Muscle layer of duodenum (tissue), 2 donors: ENCODE results near the gene MAST3.
"Not testable (repeated sequence)": the region's sequence is repeated elsewhere in the genome, so short reads cannot be mapped to it uniquely, and the experiment has no call there.

Experiments
- H3K27ac ChIP-seq: one replicate; pipeline ENCODE4 v1.7.0; 2013; ENCODE audit warnings: mild to moderate bottlenecking, low read length
- H3K27me3 ChIP-seq: one replicate; pipeline ENCODE4 v1.7.0; 2013; ENCODE audit warnings: low read depth, mild to moderate bottlenecking, control low read depth, low read length
- H3K36me3 ChIP-seq, 2 donors: one replicate each; pipeline ENCODE4 v1.7.0; 2013; ENCODE audit warnings: low read length in 2 of 2, control low read depth in 1 of 2, mild to moderate bottlenecking in 1 of 2; ENCODE audit not compliant: insufficient read depth in 2 of 2, control insufficient read depth in 1 of 2
- H3K4me1 ChIP-seq, 2 donors: one replicate each; pipeline ENCODE4 v1.7.0; 2013; ENCODE audit warnings: low read length in 2 of 2, mild to moderate bottlenecking in 2 of 2, control low read depth in 1 of 2, moderate library complexity in 1 of 2; ENCODE audit not compliant: insufficient read depth in 2 of 2, control insufficient read depth in 1 of 2
- H3K4me3 ChIP-seq, 2 donors: one replicate each; pipeline ENCODE4 v1.7.0; 2013; ENCODE audit warnings: low read length in 2 of 2, low read depth in 1 of 2, mild to moderate bottlenecking in 1 of 2
- H3K9me3 ChIP-seq, 2 donors: one replicate each; pipeline ENCODE4 v1.7.0; 2013; ENCODE audit warnings: low read length in 2 of 2, control low read depth in 1 of 2, mild to moderate bottlenecking in 1 of 2; ENCODE audit not compliant: control insufficient read depth in 1 of 2
- donor health status: healthy.

The MAST3 gene

DNA sequence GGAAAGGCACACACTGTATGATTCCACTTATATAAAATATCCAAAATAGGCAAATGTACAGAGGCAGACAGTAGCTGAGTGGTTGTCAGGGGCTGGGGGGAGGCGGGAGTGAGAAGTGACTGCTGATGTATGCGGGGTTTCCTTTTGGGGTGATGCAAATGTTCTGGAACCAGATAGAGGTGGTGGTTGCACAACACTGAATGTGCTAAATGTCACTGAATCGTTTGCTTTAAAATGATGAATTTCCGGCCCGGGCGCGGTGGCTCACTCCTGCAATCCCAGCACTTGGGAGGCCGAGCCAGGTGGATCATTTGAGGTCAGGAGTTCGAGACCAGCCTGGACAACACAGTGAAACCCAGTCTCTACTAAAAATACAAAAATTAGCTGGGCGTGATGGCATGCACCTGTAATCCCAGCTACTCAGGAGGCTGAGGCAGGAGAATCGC is 8.5 kb upstream of the MAST3 start:
- H3K4me1 ChIP-seq, H3K36me3 ChIP-seq, H3K4me3 ChIP-seq, H3K27me3 ChIP-seq, H3K9me3 ChIP-seq: not testable (repeated sequence)
- peak overlapping the region; percentile 39 for H3K27ac ChIP-seq

DNA sequence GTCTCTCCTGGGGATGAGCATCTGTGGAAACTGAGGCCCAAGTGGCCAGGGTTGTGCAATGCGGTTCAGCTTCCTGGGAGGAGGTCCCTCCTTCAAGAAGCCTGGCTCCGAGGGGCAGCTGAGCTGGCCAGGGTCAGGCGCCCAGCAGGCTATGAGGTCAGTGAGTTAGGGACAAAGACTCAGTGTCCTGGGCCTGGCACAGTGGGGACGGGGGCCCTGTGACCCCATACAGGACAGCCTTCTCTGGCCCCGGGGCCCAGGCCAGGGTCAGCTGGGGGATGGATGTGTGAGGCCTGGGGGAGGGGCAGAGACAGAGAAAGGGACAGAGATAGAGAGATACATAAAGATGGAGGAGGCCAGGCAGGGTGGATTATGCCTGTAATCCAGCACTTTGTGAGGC is 7.9 kb upstream of the MAST3 start:
- Histone ChIP-seq H3K27ac (peak overlapping the region; percentile 39), H3K9me3 (no peaks in the 10 kb centered on the region), H3K27me3 (no peaks in the 10 kb centered on the region), H3K4me1 (no peaks in the 10 kb centered on the region), H3K36me3 (no peaks in the 10 kb centered on the region), H3K4me3 (no peak overlapping the region)

DNA sequence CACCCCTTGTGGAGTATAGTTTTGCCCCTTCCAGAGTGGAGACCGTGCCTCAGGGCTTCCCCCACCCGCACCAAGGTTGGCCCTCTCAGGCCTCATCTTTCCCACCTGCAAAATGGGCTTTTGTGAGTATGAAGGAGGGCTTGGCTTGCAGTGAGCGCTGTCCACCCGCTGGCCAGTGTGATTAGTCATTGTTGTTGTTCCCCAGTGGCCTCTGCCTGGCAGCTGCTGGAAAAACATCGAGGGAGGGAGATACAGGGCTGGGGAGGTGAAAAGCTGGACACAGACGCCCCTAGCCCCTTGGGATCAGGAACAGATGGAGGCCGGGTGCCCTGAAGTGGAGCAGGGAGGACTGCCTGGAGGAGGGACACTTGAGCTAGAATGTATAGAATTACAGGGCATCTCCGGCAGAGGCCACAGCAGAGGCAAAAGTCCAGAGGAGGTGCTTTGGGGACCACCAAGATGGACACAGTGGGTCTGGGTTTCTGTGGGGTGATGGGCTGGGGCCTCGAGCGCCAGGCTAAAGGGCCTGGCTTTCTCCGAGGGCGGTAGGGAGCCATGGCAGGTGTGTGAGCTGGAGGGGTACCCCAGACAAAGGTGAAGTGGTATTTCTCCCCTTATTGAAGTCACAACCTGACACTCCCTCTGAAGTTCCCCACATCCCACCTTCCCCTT is 6.9 kb upstream of the MAST3 start:
- Histone ChIP-seq H3K4me1 (no peaks in the 10 kb centered on the region), H3K4me3 (no peak overlapping the region), H3K36me3 (no peaks in the 10 kb centered on the region), H3K27ac (peak overlapping the region; percentile 39), H3K27me3 (no peaks in the 10 kb centered on the region), H3K9me3 (no peaks in the 10 kb centered on the region)

DNA sequence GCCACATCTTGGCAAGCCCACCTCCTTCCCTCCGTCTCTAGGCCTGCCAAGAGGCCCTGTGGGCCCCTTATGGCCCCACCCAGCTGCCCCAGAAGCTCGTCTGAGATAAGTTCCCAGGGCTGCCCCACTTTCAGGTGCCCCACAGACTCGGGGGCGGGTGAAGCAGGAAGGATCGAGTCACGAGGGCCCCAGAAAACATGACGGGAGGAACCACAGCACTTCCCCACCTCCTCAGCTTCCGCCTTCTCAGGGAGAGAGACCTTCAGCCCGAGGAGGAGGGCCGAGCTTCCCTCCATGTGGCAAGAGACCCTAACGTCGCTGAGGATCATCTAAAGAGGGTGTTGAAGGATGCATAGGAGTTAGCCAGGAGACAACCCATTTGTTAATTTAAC is 6.4 kb upstream of the MAST3 start:
- no peaks in the 10 kb centered on the region for H3K27me3 ChIP-seq
- H3K36me3 ChIP-seq: no peaks in the 10 kb centered on the region
- no peak overlapping the region for H3K4me3 ChIP-seq
- H3K27ac ChIP-seq: peak overlapping the region; percentile 39
- no peaks in the 10 kb centered on the region for H3K9me3 ChIP-seq
- no peaks in the 10 kb centered on the region for H3K4me1 ChIP-seq

DNA sequence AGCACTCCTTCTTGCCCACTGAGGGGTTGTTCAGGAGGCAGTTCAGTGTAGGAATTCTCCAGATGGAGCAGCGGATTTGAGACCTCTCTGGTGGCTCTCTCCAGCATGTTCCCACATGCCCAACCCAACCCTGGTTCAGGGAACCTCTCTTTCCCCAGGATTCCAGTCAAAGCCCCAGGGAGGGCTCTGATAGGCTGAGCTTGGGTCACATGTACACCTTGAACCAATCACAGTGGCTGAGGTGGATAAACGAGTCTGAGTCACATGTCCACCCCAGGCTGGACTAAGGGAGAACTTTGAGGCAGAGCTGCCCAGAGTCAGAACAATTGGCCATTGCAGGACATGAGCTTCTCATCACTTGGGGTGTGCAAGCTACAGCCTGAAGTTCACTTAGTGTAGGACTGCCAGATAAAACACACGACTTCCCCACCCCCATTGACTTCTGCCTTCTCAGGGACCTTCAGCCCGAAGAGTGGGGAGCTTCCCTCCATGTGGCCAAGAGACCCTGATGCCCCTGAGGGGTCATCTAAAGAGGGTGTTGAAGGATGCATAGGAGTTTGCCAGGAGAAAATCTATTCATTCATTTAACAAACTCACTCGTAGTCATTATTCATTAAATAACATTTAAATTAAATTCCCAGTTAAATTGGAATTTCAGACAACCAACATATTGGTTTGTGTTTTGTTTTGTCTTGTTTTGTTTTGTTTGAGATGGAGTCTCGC is 4.0 kb upstream of the MAST3 start:
- H3K27me3 ChIP-seq: no peaks in the 10 kb centered on the region
- H3K9me3 ChIP-seq: no peaks in the 10 kb centered on the region
- no peak overlapping the region for H3K4me3 ChIP-seq
- no peaks in the 10 kb centered on the region for H3K36me3 ChIP-seq
- H3K27ac ChIP-seq: no peak overlapping the region
- H3K4me1 ChIP-seq: peaks cover 0 to 12% of the 10 kb centered on the region in 2 donors

DNA sequence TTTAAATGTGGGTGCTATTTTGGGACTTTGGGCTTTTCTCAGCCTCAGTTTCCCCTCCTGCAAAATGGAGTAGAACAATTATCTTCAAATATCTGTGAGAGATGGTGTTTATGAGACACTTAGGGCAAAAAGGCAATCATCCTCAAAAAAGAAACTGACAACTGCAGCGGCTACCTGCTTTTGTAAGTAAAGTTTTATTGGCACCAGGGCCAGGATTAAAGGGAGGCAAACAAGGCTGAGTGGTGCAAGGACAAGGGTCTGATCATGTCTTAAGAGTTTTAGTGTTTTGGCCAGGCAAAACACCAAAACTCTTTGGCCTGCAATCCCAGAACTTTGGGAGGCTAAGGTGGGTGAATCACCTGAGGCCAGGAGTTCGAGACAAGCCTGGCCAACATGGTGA is 1.3 kb upstream of the MAST3 start:
- H3K36me3 ChIP-seq: no peaks in the 10 kb centered on the region
- H3K4me1 ChIP-seq: peaks cover 0 to 21% of the 10 kb centered on the region in 2 donors
- H3K27ac ChIP-seq: no peak overlapping the region
- no peaks in the 10 kb centered on the region for H3K27me3 ChIP-seq
- H3K9me3 ChIP-seq: no peaks in the 10 kb centered on the region
- no peak overlapping the region for H3K4me3 ChIP-seq

DNA sequence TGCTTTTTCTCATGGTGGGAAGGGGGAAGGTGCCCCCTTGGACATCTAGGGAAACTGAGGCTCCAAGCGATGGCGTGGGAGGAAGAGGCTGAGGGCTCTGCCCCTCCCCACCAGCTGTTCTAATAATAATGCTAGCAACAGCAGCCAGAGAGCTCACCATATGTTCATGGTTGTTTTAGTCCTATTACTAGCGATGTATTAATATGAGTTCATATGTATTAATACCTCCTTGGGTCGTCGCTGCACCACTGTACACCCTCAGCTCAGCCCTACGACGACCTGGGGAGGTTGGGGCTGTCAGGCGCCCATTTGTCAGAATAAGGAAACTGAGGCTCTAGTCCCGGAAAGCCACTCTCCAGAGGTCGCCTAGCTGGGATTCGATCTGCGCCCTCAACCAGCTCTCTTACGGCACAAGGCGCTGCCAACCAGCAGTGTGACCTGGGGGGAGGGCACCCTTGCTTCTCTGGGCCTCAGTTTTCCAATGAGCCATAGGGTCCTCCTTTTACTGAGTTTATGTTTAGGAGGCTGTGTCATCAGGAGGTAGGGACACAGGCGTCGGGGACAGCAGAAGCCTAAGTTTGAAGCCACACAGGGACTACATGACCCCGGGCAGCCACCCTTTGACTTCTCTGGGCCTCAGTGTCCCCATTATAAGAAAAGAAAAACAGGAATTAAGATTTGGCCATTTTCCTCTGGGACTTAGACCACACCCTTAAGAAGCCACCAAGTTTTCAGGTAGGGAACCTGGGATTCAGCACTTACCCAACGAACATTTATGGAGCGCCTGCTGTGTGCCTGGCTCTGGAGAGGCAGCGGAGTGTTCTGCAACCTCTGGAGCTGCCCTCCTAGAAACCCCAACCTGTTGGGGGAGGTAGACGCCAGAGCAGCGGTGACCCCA is 664 bp downstream of the MAST3 start:
- Histone ChIP-seq H3K27me3 (no peaks in the 10 kb centered on the region), H3K9me3 (no peaks in the 10 kb centered on the region), H3K4me3 (peak overlapping the region; percentile 56 to 60), H3K36me3 (no peaks in the 10 kb centered on the region), H3K4me1 (peaks cover 0 to 21% of the 10 kb centered on the region in 2 donors), H3K27ac (no peak overlapping the region)

DNA sequence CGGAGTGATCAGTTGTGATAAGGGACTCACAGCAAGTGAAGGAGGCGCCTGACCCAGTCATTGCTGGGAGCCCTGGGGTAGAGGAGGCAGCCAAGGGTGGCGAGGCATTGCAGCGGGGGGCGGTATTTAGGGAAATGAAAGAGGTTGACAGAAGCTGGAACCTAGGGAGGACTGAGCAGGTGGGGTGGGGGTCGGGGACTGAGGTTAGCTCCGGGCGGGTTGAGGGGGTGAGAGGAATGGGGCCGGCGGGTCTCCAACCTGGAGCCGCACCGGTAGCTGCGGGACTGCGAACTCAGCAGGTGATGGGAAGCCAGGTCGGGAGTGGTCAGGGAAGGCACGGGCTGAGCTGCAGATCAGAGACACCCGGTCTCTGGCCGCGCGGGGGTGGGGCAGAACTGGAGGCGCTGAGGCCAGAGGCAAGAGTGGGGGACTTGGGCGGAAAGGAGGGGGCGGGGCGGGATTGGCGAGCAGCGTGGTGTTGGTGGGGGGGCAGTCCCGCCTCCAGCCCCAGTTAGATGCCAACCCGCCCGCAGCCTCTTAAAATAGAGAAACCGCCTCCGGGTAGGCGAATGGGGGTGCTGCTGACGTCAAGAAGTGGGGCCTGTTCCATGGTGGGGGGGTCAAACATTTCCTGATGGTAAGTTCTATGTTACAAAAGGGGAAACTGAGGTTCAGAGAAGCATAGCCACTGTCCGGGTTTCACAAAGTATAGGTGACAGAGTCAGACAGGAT is 1.5 kb downstream of the MAST3 start:
- Histone ChIP-seq H3K27ac (no peak overlapping the region), H3K4me1 (peaks cover 0 to 21% of the 10 kb centered on the region in 2 donors), H3K4me3 (peak overlapping the region in 1 of 2 donors; percentile 30), H3K36me3 (no peaks in the 10 kb centered on the region), H3K27me3 (no peaks in the 10 kb centered on the region), H3K9me3 (no peaks in the 10 kb centered on the region)

DNA sequence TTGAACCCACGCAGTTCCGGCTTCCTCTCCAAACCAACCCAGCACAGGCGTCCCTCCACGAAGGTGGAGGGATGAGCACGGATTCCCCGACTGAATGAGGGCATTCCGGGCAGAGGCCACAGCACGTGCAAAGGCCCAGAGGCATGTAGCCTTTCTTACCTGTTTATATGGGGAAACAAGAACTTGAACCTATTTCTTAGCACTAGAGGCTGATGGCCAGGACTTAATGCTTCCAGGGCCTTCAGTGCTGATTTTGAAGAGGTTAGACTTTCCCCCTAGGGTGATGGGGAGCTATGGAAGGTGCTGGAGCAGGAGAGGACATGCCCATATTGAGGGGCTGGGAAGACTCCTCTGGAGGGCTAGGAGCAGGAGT is 2.0 kb downstream of the MAST3 start:
- Histone ChIP-seq H3K9me3 (no peaks in the 10 kb centered on the region), H3K36me3 (no peaks in the 10 kb centered on the region), H3K27me3 (no peaks in the 10 kb centered on the region), H3K4me3 (no peak overlapping the region), H3K27ac (no peak overlapping the region), H3K4me1 (peaks cover 0 to 21% of the 10 kb centered on the region in 2 donors)

DNA sequence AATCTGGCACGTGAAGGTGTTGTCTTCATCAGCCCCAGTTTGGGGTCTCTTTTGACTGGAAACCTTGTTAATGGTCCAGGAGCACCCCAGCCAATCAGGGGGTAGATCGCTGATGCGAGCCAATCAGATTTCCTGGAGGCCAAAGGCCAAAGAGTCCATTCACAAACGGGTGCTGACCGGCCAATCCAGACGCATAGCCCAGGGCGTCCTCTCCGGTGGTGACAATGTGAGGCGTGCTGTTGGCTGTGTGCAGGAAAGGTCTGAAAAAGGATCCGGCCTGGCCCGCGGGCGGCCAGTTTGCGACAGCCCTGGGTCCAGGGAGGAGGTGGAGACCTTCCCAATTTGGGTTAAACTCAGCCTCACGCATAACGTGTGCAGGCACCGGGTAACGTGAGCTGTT is 3.1 kb downstream of the MAST3 start:
- no peak overlapping the region for H3K27ac ChIP-seq
- no peak overlapping the region for H3K4me3 ChIP-seq
- peaks cover 0 to 21% of the 10 kb centered on the region in 2 donors for H3K4me1 ChIP-seq
- H3K36me3 ChIP-seq: no peaks in the 10 kb centered on the region
- no peaks in the 10 kb centered on the region for H3K9me3 ChIP-seq
- no peaks in the 10 kb centered on the region for H3K27me3 ChIP-seq

DNA sequence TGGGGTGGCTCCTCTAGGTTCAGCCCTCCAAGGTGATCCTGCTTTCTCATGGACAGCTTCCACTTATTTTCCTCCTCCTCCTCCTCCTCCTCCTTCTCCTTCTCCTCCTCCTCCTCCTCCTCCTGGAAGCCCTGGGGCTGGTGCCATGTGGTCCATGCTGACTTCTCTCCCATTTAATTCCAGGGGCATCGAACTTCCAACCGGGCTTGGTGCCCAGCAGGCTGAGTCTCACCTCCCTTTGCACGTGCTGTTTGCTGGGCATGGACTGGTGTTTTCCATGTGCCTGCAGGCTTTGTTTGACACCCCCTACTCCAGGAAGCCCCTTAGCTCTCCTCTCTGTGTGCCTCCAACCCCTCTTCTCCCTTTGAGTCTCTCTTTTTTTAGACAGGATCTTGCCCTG is 3.7 kb downstream of the MAST3 start:
- H3K4me3 ChIP-seq: no peak overlapping the region
- no peak overlapping the region for H3K27ac ChIP-seq

More for the DNA sequence above, 3.7 kb downstream of the MAST3 start:
- Histone ChIP-seq H3K4me1 (peaks cover 0 to 21% of the 10 kb centered on the region in 2 donors), H3K36me3 (no peaks in the 10 kb centered on the region), H3K9me3 (no peaks in the 10 kb centered on the region), H3K27me3 (no peaks in the 10 kb centered on the region)
